ENCODE measurements around the gene RELCH.

- TF ChIP-seq POLR2A (IDR thresholded peaks at IDR 0.05; ENCODE audit: low read length): peak; percentile 82
- no peak for TF ChIP-seq GATA1 (IDR thresholded peaks at IDR 0.05; ENCODE audit: low read depth, low read length)
Observed at GRCh38 chr18:62186774-62187542, at the start of gene RELCH, which contains the start of gene PIGN.

Data from erythroblast (primary cell).